VCaP (cell line): Measurements from ENCODE around the gene IPO13.

Source experiments
- H3K27ac ChIP-seq: fragments of 450-650 bp; 2 replicates; pipeline ENCODE4 v1.5.1; 2017
- CTCF ChIP-seq: fragments of 450-650 bp; conservative IDR thresholded peaks from 2 replicates; pipeline ENCODE4 v1.5.1; 2017; ENCODE audit warnings: mild to moderate bottlenecking, moderate library complexity

Gene IPO13

GRCh38 chr1:43932786-43933385 is 13.9 kb upstream of the IPO13 start:
- no peak overlapping the region for H3K27ac ChIP-seq
- TF ChIP-seq CTCF, result no peak

- no peak for TF ChIP-seq CTCF
- no peak within 1 kb of the TSS for H3K27ac ChIP-seq
Observed at GRCh38 chr1:43933386-43934100, 13.2 kb upstream of the IPO13 start, which contains the start of gene ARTN. Gene ARTN (plus strand): TSS chr1:43933801. CDS start chr1:43935657, 1,856 bp downstream.

GRCh38 chr1:43934101-43934985 is 12.4 kb upstream of the IPO13 start:
- H3K27ac ChIP-seq, result peak overlapping the region; percentile 95
- peak; percentile 76 for TF ChIP-seq CTCF

- TF ChIP-seq CTCF, result peak; percentile 9; the same call in 1 of the 2 replicates
- H3K27ac ChIP-seq, result peak overlapping the region; percentile 95
Observed at GRCh38 chr1:43934986-43935324, 11.8 kb upstream of the IPO13 start.

- peak overlapping the region; percentile 95 for H3K27ac ChIP-seq
- TF ChIP-seq CTCF, result no peak
Observed at GRCh38 chr1:43935711-43936427, 10.9 kb upstream of the IPO13 start.

GRCh38 chr1:43936431-43937151 is 10.2 kb upstream of the IPO13 start:
- peak; percentile 61 for TF ChIP-seq CTCF
- peak overlapping the region; percentile 95 for H3K27ac ChIP-seq
